NK-92 treated with Interleukin-12 subunit alpha and Interleukin-12 subunit beta, amount 100 ng/mL, for 24 hours (cell line): ENCODE data around the gene RBM24.

ENCODE experiments used
- DNase-seq: peaks from one replicate; lab custom pipeline; 2025; lab: John Stamatoyannopoulos, UW

RBM24 gene

DNA sequence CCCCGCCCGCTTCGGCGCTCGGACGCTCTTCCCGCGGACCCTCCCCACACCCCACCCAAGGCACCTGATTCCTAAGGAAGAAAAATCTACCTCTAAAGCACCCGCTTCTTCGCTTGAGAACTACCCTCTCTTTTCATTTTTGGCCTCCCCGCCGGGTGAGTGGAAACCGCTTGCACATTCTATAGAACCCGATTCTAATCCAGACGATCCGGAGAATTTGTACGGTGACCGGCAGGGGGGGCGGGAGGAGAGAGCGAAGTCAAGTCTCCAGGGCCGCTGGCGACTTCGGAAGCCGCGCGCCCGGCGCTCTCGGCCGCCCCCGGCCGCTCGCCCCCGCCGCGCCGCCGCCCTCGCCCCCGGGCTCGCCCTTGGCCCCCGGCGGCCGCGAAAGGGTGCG, at the start of gene RBM24:
Gene RBM24, plus strand, starts transcription at position 262 of the 397 bp plus-strand sequence. CDS start 221 bp downstream, outside the sequence.
- no peak for DNase-seq

DNA sequence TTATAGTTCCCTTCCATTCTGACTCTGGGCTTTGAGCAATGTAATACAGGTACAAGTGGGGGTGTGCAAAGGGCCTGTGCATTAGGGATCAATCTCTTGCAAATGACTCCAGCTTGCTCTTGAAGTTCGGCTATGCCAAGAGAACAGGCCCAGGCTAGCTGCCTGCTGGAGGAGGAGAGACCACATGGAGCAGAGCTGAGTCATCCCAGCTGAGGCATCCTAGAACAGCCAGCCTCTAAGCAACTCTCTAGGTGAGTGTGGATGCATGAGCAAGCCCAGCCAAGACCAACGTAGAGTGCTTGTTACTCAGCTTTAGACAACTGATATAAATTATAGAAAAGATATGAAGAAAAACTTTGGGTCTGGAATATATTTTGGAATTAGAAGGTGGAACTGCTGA, 47.6 kb upstream of the RBM24 start:
- no peak for DNase-seq

DNA sequence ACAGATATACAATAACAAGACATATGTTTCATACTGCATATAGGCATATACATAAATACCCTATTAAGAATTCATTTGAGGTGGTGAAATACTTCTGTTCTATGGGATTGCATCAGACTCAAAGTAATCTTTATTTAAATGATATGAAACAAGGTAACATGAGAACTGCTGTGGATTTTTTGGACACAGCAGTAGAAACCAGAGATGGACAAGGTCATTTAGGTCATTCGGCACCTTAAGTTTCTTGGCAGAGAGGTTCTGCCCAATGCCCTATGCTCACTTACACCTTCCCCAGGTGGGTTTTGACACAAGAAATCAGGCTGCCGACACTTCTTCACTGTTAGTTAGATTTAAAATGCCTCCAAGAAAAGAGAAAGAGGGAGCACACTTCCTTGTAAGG, 43.9 kb upstream of the RBM24 start:
- no peak for DNase-seq

DNA sequence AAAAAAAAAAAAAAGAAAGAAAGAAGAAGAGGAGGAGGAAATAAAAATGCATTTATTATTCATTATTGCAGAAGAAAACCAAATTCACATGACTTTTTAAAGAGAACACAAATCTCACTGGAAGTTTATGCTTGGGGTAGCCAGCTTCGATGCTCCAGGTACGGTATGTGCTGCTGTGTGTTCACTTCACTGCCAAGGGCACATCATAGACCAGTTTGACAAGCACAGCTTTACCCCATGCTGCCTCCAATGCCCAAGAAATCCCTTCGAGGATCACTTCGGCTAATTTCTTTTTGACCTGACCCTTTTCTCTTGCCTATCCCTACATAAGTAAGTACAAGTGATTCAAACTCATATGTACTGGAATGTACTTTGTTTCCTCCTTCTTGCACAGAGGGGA, 41.9 kb upstream of the RBM24 start:
- DNase-seq, result no peak

DNA sequence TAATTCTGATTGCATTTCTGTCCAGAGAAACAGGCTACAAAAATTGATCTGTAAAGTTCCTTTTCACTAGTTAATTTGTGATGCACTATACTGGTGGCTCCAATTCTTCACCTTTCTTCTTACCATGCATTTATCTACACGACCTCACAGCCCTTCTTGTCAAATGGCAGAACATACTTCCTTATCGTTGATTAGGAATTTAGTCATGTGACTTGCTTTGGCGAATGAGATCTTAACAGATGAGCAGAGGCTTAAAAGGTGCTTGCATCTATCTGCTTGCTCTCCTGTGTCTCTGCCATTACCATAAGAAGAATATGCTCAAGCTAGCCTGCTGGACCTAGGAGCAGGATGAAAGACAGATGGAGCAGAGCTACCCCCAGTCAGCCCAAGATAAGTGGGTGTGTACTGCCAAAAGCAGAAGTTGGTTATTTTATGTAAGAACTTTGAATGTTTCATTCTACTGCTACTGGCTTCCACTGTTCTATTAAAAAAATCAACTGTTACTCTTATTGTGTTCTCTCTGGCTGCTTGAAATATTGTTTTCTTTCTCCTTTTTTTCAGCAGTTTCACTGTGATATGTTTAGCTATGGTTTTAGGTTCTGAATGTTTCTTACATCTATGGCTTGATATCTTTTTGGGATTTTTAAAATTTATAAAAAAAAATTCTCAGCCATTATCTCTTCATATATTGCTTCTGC, 40.2 kb upstream of the RBM24 start:
- no peak for DNase-seq

DNA sequence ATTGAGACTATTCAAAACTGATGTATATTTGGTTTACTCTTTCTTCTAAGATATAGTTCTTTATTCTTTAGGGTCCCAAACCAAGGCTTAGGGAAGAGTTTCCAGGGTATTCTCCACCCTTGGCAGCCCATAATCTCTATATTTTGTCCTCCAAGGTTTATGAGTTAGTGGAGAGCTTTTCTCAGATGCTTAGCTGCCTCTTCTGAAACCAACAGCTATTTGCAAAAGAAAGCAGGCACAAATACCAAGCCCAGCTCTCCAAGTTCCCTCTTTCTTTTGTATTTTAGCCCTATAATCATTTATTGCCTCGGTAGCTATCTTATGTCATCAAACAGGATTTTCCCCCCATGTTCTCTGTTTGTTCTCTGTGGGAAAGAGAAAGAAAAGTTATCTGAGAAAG, 39.1 kb upstream of the RBM24 start:
- no peak for DNase-seq

DNA sequence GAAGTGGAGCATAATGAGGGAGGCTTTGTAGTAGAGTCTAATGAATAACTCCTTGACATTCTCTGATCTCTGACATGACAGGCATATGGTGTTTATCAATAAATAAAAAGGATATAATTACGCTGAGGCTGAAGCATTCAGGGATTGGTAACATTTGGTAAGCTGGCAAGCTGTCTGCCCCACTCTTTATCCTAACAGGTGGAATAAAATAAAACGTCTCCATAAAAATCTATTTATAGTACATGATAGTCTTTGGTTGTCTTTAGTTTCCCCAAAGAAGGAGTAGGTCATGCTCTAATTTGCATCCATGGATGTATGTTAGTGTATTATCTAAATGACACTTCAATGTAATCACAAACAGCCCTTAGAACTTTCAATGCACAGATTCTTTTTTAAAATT, 30.9 kb upstream of the RBM24 start:
- DNase-seq, result no peak

DNA sequence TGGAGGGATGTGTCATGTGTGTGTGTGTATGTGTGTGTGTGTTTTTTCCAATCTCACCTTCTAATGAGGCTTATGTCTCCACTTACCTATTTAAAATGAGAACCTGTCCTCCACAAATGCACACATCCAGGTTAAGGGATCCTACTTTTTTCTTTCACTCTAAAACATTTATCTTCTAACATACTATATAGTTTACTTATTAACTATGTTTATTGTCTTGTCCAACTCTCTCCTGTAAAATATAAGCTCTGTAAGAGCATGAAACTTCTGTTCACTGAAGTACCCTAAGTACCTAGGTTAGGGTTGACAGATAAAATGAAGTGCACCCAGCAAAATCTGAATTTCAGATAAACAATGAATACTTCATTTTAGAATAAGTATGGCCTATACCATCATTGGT, 29.2 kb upstream of the RBM24 start:
- DNase-seq, result no peak

DNA sequence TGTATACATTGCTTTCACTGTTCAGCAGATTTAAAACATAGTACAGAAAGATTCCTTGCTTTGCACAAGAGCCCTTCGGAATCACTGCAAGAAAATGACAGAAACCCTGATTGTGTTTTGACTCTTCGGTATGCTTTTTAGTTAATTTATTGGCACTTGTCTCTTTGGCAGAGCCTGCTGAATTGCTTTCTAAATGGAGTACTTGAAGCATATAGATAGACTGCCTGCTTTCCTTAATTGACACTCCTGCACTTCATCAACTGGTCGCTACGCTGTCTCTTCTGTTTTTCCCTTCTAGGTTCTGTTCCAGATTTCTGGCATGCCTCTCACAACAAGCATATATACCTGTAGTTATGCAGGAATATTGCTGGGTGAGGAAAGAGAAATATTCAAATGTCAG, 22.4 kb upstream of the RBM24 start:
- no peak for DNase-seq

DNA sequence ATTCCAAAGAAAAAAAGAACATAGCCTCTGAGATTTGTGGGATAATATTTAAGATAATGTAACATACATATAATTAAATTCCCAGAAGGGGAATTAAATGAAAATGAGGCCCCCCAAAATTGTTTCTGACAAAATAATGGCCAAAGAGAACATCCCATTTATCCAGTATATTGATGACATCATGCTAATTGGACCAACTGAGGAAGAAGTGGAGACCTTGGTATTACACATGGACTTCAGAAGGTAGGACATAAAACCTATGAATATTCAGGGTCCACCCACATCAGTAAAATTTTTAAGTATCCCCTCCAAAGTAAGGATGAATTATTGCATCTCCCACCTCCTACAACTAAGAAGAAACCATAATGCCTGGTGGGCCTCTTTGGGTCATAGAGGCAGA, 15.6 kb upstream of the RBM24 start:
- DNase-seq, result no peak

DNA sequence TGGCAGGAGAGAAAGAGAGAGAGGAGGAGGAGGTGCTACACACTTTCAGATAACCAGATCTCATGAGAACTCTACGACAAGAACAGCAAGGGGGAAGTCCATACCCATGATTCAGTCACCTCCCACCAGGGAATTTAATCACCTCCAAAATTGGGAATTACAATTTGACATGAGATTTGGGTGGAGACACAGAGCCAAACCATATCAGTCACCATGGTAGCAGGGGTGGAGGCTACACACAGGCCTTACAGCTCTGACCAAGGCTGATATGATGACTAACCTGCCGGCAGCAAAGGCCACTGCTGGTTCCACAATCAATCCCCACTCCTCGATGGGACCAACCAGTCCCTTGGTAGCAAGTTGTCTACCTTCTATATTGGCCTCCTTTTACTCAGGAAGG, 13.6 kb upstream of the RBM24 start:
- DNase-seq, result no peak

DNA sequence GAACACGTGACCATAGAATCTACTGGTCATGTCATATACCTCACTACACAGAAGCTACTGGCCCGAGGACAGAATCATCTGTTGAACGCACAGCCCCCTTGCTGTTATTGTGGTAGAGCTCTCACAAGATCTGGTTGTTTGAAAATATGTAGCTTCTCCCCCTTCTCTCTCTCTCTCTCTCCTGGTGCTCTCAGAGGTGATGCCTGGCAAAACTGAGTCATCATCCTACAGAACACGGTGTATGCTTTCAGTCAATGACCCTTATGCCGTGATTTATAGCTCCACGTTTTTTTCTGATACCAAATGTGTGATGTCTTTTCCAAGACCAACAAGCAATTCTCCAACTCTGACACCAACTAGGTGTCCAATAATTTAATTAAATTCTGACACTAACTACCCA, 13.0 kb upstream of the RBM24 start:
- no peak for DNase-seq

DNA sequence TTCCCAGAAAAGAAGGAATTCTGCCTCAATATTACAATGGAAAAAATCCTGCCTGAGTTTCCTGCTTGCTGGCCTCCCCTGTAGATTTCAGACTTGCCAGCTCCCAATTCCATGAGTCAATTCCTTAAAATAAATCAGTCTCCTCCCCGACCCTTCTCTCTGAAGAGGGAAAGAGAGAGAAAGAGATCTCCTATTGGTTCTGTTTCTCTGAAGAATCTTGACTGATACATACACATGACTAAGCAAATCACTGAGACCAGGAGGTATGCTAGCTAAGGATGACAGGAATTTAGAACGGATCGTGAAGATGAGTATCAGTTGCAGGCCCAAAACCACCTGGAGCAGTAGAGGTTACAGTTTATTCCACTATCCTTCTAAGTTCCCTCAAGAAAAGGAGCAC, 11.3 kb upstream of the RBM24 start:
- no peak for DNase-seq

DNA sequence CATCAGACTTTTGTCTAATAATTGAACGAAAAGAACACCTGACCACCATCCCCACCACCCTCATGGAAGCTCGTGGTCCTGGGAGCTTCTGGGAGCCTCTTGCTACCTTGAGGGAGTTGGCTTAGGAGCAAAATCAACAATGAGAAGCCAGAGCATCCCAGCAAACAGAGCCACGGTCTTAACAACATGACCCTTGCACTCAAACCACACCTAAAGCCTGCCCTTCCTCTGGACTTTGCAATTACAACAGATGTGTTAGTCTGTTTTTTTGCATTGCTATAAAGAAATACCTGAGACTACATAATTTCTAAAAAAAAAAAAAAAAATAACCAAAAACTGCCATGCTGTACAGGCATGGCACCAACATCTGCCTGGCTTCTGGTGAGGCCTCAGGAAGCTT, 9.5 kb upstream of the RBM24 start:
- DNase-seq, result no peak

DNA sequence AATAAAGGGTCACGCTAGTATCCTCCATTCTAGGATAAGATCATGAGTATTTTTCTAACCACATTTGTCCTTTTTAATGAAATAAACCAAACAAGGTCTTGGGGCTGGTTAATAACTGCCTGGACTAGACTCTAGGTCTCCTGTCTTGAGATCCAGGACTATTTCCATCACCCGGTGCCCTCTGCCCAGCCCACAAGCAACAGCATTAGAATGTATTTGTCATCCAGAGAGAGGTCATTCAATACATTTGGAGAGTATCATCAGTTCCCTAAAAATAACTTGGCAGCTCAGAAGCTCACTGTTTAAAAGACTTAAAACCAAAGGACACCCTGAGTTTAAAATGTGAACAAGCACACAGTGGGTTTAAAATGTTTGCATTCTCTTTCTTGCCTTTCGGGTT, 4.4 kb upstream of the RBM24 start:
- DNase-seq, result no peak

DNA sequence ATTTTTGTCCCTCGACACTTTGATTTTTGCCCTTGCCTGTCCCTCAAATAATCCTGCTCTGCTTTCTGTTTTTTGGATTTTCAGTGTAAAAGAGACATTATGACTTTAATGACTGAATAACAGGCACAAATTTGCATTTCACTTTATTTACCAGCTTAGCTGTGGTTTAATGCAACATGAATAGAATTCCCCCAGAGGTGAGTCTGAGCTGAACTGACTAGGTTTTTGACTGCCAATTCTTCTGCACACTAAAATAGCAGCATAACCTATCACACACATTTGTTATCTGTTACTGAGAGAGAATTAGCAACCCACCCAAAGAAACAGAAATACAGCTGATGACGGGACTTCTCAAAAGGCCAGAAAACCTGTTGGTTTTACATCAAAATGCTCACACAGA, 3.9 kb upstream of the RBM24 start:
- no peak for DNase-seq

DNA sequence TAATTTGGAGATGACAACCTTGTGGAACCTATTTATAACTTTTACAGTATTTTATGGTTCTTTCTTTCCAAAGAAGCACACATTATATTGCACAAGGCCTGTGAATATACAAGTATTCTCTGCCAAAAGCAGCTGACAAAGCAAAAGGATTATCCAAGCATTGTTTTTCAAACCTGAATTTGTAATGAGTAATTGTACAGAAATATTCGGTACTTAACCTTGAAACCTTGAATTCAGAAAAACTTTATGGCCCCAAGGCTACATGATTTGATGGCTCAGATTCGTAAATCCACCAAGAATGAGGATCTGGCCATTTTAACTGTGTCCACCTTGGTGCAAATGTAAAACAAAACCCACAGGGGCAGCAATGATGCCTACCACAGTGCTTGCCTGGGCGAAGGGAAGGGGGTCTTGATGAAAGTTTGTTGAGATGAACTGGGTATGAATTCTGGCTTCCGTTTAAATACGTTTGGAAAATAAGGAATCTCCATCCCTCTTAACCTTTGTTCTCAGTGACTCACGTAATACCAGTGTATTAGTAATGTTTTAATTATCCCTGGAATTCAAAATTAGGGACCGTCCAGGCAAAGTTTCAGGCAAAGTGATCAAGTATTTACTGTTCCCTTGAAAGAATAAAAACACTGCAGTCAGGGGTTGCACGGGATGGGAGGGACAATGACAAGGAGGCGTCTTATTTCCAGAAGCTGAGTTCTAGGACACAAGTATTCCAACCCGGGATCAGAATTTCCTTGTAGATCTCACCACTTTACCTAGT, 2.7 kb upstream of the RBM24 start:
- DNase-seq, result no peak

DNA sequence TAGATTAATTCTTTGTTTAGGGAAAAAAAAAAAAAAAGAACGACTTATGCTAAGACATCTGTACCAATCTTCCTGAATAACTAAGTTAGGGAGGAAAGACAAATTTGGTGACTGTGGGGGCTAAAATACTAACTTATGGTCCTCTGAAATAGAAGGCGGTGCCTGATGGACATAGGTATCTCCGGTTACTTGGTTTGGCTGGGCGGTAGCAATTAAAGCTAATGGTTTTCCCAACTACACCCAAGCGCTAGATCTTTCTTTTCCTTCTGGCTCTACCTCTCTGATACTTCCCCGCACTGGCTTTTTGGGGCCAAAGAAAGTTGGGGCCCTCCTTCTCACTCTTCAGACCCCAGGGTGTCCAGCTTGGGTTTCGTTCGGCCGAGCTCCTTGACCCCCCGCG, 1.0 kb upstream of the RBM24 start:
- DNase-seq, result no peak

DNA sequence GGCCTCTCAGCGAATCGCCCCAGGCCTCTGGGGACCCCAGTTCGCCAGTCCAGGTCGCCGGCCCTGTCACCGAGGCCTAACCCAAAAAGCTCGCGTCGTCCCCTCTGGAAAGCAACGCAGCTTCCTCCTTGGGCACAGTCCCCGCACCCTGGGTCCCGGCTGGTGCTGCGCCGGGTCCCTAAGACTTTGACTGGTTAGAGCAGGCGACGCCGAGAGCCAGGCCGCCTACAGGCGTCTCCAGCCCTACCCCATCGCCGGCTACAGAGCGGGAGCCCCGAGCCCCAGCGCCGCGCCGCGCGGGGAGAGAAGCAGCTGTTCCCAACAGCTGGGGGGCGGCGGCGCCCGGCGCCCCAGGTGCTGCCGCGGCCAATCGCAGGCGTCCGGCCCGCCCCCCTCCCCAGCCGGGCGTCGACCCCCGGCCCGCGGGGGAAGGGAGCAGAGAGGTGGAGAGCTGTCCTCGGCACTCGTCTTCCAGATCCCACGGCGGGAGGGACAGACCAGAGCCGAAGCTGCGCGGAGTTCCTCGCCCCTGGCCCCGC, 540 bp upstream of the RBM24 start:
- DNase-seq, result no peak

DNA sequence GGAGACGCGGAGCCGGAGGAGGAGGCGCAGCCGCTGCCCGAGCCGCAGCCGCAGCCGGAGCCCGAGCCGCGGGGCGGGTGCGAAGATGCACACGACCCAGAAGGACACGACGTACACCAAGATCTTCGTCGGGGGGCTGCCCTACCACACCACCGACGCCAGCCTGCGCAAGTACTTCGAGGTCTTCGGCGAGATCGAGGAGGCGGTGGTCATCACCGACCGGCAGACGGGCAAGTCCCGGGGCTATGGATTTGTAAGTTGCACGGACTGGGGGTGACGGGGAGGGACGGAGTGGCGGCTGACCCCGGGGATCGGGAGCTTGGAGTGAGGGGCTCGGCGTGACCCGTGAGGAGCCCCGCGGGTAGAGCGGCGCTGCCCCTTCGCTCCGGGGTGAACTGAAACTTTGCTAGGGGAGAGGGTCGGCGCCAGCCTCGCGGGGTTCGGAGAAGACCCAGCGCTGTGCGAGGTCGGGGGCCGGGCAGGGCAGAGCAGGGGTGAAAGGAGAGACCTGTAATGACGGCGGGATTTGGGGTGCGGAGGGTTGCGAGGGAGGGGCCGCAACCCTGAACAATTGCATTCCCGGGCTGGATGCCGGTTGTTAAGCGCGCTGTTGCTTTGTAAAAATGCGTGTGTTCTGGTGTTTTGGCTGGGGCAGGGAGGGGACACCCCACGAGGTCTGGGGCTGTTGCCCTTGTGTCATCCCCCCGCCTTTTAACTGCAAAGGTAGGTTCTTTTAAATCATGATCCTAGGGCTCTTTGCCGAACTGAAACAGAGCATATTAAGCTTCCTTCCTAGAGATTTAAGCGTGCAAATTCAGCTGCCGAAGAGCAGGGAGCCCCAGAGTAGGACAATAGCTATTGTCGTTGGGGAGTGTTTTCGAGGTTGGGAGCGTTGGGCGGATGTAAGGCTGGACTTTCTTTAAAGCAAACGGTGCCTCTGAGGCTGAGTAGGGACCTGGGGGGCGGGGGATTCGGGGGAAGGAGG, 628 bp downstream of the RBM24 start:
- no peak for DNase-seq

DNA sequence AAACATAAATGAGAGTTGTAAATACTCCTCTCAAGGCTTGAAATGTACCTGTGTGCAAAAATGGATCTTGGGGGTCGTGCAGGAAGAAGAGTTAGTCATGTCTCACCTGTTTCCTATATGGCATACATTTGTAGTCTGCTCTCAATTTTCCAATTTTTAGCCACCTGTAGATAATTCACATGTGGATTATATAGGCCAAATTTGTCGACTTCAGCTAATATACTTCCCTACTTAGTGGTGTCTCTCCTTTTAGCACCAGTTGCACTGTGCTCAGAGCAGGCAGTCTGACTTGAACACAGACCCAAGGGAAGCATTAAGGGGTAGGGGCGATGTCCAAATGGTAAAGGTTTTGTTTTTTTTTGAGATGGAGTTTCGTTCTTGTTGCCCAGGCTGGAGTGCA, 1.9 kb downstream of the RBM24 start:
- no peak for DNase-seq

DNA sequence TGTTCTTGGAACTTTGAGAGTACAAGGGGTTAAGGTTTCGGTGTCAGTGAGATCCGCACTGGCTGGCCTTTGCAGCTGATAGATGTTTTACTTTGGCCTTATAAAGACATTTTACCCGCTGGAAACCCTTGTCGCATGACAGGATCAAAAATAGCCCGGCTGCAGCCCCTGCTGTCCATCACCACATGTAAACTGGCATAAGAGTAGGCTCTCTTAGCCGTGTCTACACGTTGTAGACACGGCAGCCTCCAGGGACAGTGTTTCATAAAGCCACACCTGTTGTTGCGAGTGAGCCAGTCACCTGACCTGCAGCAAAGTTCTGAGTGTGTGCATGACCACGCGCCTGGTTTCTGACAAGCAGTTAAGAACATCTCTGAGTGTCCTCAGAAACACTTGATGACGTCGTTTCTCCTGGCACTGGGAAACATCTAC, 8.5 kb downstream of the RBM24 start:
- DNase-seq, result no peak
